ENCODE measurements around the gene TTC7B.

Gene TTC7B

DNA sequence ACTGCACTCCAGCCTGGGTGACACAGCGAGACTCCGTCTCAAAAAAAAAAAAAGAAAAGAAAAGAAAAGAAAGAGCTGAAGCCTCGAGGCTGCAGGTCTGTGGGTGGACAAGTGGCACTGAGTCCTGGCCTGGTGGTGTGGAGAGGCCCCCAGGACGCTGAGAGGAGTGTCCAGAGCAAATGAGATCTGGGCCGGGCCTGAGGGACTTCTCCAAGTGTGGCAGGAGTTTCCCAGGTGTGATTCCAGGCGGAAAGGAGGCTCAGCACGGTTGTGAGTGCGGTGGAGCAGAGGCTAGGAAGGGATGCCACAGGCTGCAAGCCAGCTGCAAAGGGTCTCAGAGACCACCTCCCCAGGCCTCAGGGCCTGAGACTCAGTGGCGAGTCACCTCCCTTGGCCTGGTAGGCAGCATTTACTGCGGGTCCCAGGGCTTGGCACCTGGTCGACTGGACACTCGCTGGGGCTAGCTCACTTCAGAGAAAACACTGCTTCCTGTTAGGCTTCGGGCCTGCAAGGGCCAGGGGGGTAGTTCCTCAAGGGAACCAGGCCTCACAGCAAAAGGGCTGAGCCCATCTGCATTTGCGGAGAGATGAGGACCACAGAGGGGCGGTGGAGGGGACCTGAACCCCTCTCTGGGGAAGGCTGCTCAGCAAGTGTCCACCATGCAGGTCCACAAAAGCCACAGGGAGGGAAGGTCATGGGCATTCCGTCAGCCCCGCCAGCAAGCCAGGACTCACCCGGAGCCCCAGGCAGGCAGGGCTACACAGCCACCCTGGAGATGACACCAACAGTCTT, 11.7 kb downstream of the TTC7B start:
- TF ChIP-seq, protein P1, sequence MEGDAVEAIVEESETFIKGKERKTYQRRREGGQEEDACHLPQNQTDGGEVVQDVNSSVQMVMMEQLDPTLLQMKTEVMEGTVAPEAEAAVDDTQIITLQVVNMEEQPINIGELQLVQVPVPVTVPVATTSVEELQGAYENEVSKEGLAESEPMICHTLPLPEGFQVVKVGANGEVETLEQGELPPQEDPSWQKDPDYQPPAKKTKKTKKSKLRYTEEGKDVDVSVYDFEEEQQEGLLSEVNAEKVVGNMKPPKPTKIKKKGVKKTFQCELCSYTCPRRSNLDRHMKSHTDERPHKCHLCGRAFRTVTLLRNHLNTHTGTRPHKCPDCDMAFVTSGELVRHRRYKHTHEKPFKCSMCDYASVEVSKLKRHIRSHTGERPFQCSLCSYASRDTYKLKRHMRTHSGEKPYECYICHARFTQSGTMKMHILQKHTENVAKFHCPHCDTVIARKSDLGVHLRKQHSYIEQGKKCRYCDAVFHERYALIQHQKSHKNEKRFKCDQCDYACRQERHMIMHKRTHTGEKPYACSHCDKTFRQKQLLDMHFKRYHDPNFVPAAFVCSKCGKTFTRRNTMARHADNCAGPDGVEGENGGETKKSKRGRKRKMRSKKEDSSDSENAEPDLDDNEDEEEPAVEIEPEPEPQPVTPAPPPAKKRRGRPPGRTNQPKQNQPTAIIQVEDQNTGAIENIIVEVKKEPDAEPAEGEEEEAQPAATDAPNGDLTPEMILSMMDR (IDR thresholded peaks at IDR 0.05; ENCODE audit: borderline replicate concordance, insufficient read depth, low read depth, low read length) = no peak
- H3K4me3 ChIP-seq (ENCODE audit: low read depth, low read length) = no peak overlapping the region

DNA sequence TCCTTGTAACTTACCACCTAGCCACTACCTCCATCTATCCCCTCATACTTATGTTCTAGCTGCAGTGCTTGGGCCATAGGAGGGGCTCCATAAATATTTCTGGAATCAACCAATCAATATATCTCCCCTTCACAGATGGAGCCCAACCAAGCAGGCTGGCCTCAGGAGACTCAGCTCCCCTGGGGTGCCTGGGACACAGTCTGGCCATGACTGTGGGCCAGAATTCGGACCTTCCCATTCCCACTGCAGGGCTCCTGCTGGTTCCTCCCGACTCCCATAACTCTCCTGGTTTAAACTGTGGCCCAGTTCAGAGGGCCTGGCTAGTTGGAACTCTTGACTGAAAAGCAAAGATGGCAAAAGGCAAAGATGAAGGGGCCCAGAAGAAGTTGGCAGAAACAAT, 13.0 kb downstream of the TTC7B start:
- TF ChIP-seq, protein P1 (IDR thresholded peaks at IDR 0.05; ENCODE audit: borderline replicate concordance, insufficient read depth, low read depth, low read length) = no peak
- H3K4me3 ChIP-seq (ENCODE audit: low read depth, low read length) = no peak overlapping the region

- H3K4me3 ChIP-seq (ENCODE audit: low read depth, low read length) = no peak overlapping the region
- TF ChIP-seq, protein P1 (IDR thresholded peaks at IDR 0.05; ENCODE audit: borderline replicate concordance, insufficient read depth, low read depth, low read length) = no peak
Observed at GRCh38 chr14:90799420-90799819, 16.8 kb downstream of the TTC7B start.

- H3K4me3 ChIP-seq (ENCODE audit: low read depth, low read length) = no peak overlapping the region
- TF ChIP-seq, protein P1 (IDR thresholded peaks at IDR 0.05; ENCODE audit: borderline replicate concordance, insufficient read depth, low read depth, low read length) = no peak
Observed at GRCh38 chr14:90797919-90798318, 18.3 kb downstream of the TTC7B start.

GRCh38 chr14:90797451-90797850, 18.8 kb downstream of the TTC7B start:
- TF ChIP-seq, protein P1 (IDR thresholded peaks at IDR 0.05; ENCODE audit: borderline replicate concordance, insufficient read depth, low read depth, low read length) = no peak
- no peak overlapping the region for H3K4me3 ChIP-seq (ENCODE audit: low read depth, low read length)

GRCh38 chr14:90796329-90796728, 19.9 kb downstream of the TTC7B start:
- no peak overlapping the region for H3K4me3 ChIP-seq (ENCODE audit: low read depth, low read length)
- TF ChIP-seq, protein P1 (IDR thresholded peaks at IDR 0.05; ENCODE audit: borderline replicate concordance, insufficient read depth, low read depth, low read length) = no peak

- H3K4me3 ChIP-seq (ENCODE audit: low read depth, low read length) = no peak overlapping the region
- TF ChIP-seq, protein P1 (IDR thresholded peaks at IDR 0.05; ENCODE audit: borderline replicate concordance, insufficient read depth, low read depth, low read length) = no peak
Observed at GRCh38 chr14:90795744-90796143, 20.5 kb downstream of the TTC7B start.
